Right lobe of liver (tissue), 6 donors: Measurements from ENCODE around the gene STXBP5. TPM values are rescaled to one million over a fixed set of nuclear protein-coding genes. Genes with fewer than 3 reads are reported as not detected.

Experiments
- ATAC-seq, 4 donors: fragments of 200-7000 bp; cut with Tn5 transposase; one replicate each; pipeline ENCODE4 v1.9.1; 2020; ENCODE audit warnings: mild to moderate bottlenecking in 4 of 4, moderate library complexity in 4 of 4
- DNase-seq, 3 donors: peaks; one replicate each; pipeline ENCODE4 v3.0.0-alpha.2; 2020
- H3K27ac ChIP-seq, 3 donors: fragments of 200-600 bp; one replicate each; pipeline ENCODE4 v1.8.0; 2022
- H3K27me3 ChIP-seq, 2 donors: fragments of 200-600 bp; one replicate each; pipeline ENCODE4 v1.8.0; 2022
- H3K36me3 ChIP-seq, 4 donors: fragments of 200-600 bp; sonication (generic) in 1 of 4; one replicate each; pipeline versions ENCODE4 v1.5.1 to v1.8.0; 2017 to 2022; ENCODE audit warnings: control low read depth in 1 of 4
- H3K4me1 ChIP-seq, 4 donors: fragments of 200-600 bp; sonication (generic) in 1 of 4; one replicate each; pipeline versions ENCODE4 v1.5.1 to v1.8.0; 2017 to 2022; ENCODE audit warnings: control low read depth in 1 of 4
- H3K4me3 ChIP-seq, 3 donors: fragments of 200-600 bp; one replicate each; pipeline ENCODE4 v1.8.0; 2022
- H3K9me3 ChIP-seq, 4 donors: fragments of 200-600 bp; sonication (generic) in 1 of 4; one replicate each; pipeline versions ENCODE4 v1.5.1 to v1.8.0; 2017 to 2022; ENCODE audit warnings: control low read depth in 1 of 4
- CTCF ChIP-seq, 4 donors: fragments of 200-600 bp in 3 of 4; fragments of 450-650 bp in 1 of 4; IDR thresholded peaks; one replicate each; pipeline versions ENCODE4 v1.5.1 to v1.8.0; 2016 to 2022; ENCODE audit warnings: antibody characterized with exemption in 4 of 4, mild to moderate bottlenecking in 2 of 4
- POLR2A ChIP-seq: fragments of 450-650 bp; IDR thresholded peaks from one replicate; pipeline ENCODE4 v1.6.1; 2017; ENCODE audit warnings: antibody characterized with exemption, mild to moderate bottlenecking
- WGBS: methylation state at CpG from one replicate; pipeline ENCODE4 v1.1.6; 2018; ENCODE audit warnings: low coverage, low lambda C conversion rate; ENCODE audit not compliant: insufficient coverage; ENCODE audit errors: missing lambda C conversion rate; 5-methylcytosine and 5-hydroxymethylcytosine counted together
- intact Hi-C, 2 donors: fragments of 100-400 bp; cut with DNase I; formaldehyde crosslinking; loops; one replicate each; pipeline versions ENCODE4 v1.11.2 to v1.14.1; 2022
- total RNA-seq, 6 experiments: library from RNA; depleted of rRNA in 2 of 6; stranded (reverse); fragments of >200 nt in 2 of 6; fragmentation: NEBNext Ultra II Directional in 3 of 6; extraction: Animal tissue kit (Norgen Biotek cat#: 25700) in 3 of 6; gene quantifications; one replicate each; pipeline versions ENCODE4 v1.1.0 to v1.2.4, GENCODE V29; 2016 to 2023
- donor health status: DM: no; HTN: yes; CAD: no.
- donor health status: DM: no; HTN: no; CAD: no.
- donor health status: DM: no; HTN: no; CAD: no.
- donor health status: DM: no; HTN: yes; CAD: no.
- donor health status: DM: no; HTN: yes; CAD: no.

Gene STXBP5
- total RNA-seq, 6 experiments from 2014 or later: 3.9 to 7.6 (median 5.7) TPM

- no peak for TF ChIP-seq CTCF (IDR thresholded peaks at IDR 0.05)
- no peak for TF ChIP-seq POLR2A
- 92% methylated on average over 3 of the region's 3 CpGs for WGBS
These were observed 51.9 kb downstream of the STXBP5 start for GRCh38 chr6:147255948-147256674.

GRCh38 chr6:147257760-147258159 lies 53.5 kb downstream of the STXBP5 start:
- H3K9me3 ChIP-seq: no peaks in the 10 kb centered on the region
- H3K4me1 ChIP-seq: no peaks in the 10 kb centered on the region
- TF ChIP-seq CTCF (IDR thresholded peaks at IDR 0.05) (no peak), POLR2A (no peak)
- DNase-seq: no peak
- H3K27ac ChIP-seq: no peak overlapping the region
- intact Hi-C loops: no loop called here
- no peaks in the 10 kb centered on the region for H3K36me3 ChIP-seq
- H3K4me3 ChIP-seq: no peak overlapping the region
- H3K27me3 ChIP-seq: no peaks in the 10 kb centered on the region
- no peak for ATAC-seq
- 84% methylated on average over 4 of the region's 5 CpGs for WGBS

More at GRCh38 chr6:147255948-147256674, 51.9 kb downstream of the STXBP5 start:
- intact Hi-C loops: no loop called here
- no peaks in the 10 kb centered on the region for H3K9me3 ChIP-seq
- DNase-seq: no peak
- no peak for ATAC-seq
- no peaks in the 10 kb centered on the region for H3K4me1 ChIP-seq
- no peaks in the 10 kb centered on the region for H3K27me3 ChIP-seq
- H3K27ac ChIP-seq: no peak overlapping the region
- H3K4me3 ChIP-seq: no peak overlapping the region
- peaks cover 0 to 5% (median 0%) of the 10 kb centered on the region in 4 donors for H3K36me3 ChIP-seq

- Histone ChIP-seq H3K9me3 (no peaks in the 10 kb centered on the region), H3K27me3 (no peaks in the 10 kb centered on the region), H3K36me3 (no peaks in the 10 kb centered on the region), H3K4me3 (no peak overlapping the region), H3K27ac (no peak overlapping the region), H3K4me1 (no peaks in the 10 kb centered on the region)
- intact Hi-C loops: no loop called here
- WGBS: 87% methylated on average over 2 of the region's 2 CpGs
- TF ChIP-seq CTCF (IDR thresholded peaks at IDR 0.05): no peak
- TF ChIP-seq POLR2A: no peak
- DNase-seq (no peak), ATAC-seq (no peak)
These were observed 55.9 kb downstream of the STXBP5 start for GRCh38 chr6:147260091-147260490.

- Histone ChIP-seq H3K36me3 (no peaks in the 10 kb centered on the region), H3K27ac (no peak overlapping the region), H3K27me3 (no peaks in the 10 kb centered on the region), H3K4me1 (no peaks in the 10 kb centered on the region), H3K9me3 (no peaks in the 10 kb centered on the region), H3K4me3 (no peak overlapping the region)
- WGBS: 40% methylated on average over 1 of the region's 1 CpG
- no peak for TF ChIP-seq CTCF (IDR thresholded peaks at IDR 0.05)
- TF ChIP-seq POLR2A: no peak
- DNase-seq (no peak), ATAC-seq (no peak)
- intact Hi-C loops: no loop called here
These were observed 58.7 kb downstream of the STXBP5 start for GRCh38 chr6:147262946-147263345.
